ENCODE results near the gene ATOH8.

GRCh38 chr2:85822766-85823165 lies 69.0 kb downstream of the ATOH8 start:
- TF ChIP-seq CTCF (IDR thresholded peaks at IDR 0.05; ENCODE audit: borderline replicate concordance, extremely low read depth, low read length, poor library complexity, severe bottlenecking) (no peak), EZH2 (IDR thresholded peaks at IDR 0.05; ENCODE audit: borderline replicate concordance, low read depth, low read length, severe bottlenecking) (no peak)

Data from DND-41 (cell line).